Suppressor macrophage (primary cell): ENCODE measurements around the gene RAB3A.
A peak's percentile ranks its signal among the peaks of the same experiment; 100 is the strongest.
"Not testable (repeated sequence)": the region's sequence is repeated elsewhere in the genome, so short reads cannot be mapped to it uniquely, and the experiment has no call there.

Source experiments
- DNase-seq, 4 experiments: peaks; one replicate each; pipeline ENCODE4 v3.0.0-alpha.2; 2020 to 2022

Gene RAB3A

GRCh38 chr19:18223860-18224524 lies 20.1 kb upstream of the RAB3A start:
- DNase-seq = peak; percentile 24 to 66 (median 40)

GRCh38 chr19:18221815-18222725 lies 18.2 kb upstream of the RAB3A start:
- DNase-seq = no peak

- DNase-seq = no peak
These were observed 16.9 kb upstream of the RAB3A start for GRCh38 chr19:18220632-18221275.

- DNase-seq = no peak
These were observed 16.2 kb upstream of the RAB3A start for GRCh38 chr19:18219911-18220631.

GRCh38 chr19:18218600-18218999 lies 14.8 kb upstream of the RAB3A start:
- no peak for DNase-seq

- DNase-seq = no peak
These were observed 14.3 kb upstream of the RAB3A start for GRCh38 chr19:18218159-18218558.

- peak in 1 of 4 experiments; percentile 1 for DNase-seq
These were observed 12.9 kb upstream of the RAB3A start for GRCh38 chr19:18216789-18217188.

GRCh38 chr19:18214779-18215433 lies 11.1 kb upstream of the RAB3A start:
- peak in 1 of 4 experiments; percentile 31 for DNase-seq

GRCh38 chr19:18211683-18212082 lies 7.8 kb upstream of the RAB3A start:
- DNase-seq = no peak

- DNase-seq = not testable (repeated sequence)
These were observed 6.1 kb upstream of the RAB3A start for GRCh38 chr19:18209912-18210311.

GRCh38 chr19:18208098-18208951 lies 4.5 kb upstream of the RAB3A start:
- peak in 3 of 4 experiments; percentile 56 to 76 (median 66) for DNase-seq

- DNase-seq = no peak
These were observed 2.2 kb upstream of the RAB3A start for GRCh38 chr19:18206018-18206417.

- DNase-seq = peak; percentile 58 to 78 (median 66)
These were observed 1.5 kb upstream of the RAB3A start for GRCh38 chr19:18205200-18205892.

GRCh38 chr19:18204394-18205199 lies 755 bp upstream of the RAB3A start:
- DNase-seq = peak in 3 of 4 experiments; percentile 38 to 54 (median 51)

- DNase-seq = peak; percentile 49 to 73 (median 51)
These were observed 407 bp downstream of the RAB3A start for GRCh38 chr19:18203408-18203862.

GRCh38 chr19:18202778-18203407 lies 949 bp downstream of the RAB3A start:
- peak in 2 of 4 experiments; percentile 23 to 61 for DNase-seq

- no peak for DNase-seq
These were observed 1.5 kb downstream of the RAB3A start for GRCh38 chr19:18202397-18202777.

GRCh38 chr19:18198374-18198773 lies 5.5 kb downstream of the RAB3A start:
- no peak for DNase-seq

- no peak for DNase-seq
These were observed 5.9 kb downstream of the RAB3A start for GRCh38 chr19:18197941-18198340.
